GM19238 (cell line): ENCODE measurements around the gene WNT10A.

Source experiments
- DNase-seq: peaks from one replicate; pipeline ENCODE4 v3.0.0; 2011; ENCODE audit warnings: low spot score; ENCODE audit not compliant: insufficient read length

WNT10A gene

DNA sequence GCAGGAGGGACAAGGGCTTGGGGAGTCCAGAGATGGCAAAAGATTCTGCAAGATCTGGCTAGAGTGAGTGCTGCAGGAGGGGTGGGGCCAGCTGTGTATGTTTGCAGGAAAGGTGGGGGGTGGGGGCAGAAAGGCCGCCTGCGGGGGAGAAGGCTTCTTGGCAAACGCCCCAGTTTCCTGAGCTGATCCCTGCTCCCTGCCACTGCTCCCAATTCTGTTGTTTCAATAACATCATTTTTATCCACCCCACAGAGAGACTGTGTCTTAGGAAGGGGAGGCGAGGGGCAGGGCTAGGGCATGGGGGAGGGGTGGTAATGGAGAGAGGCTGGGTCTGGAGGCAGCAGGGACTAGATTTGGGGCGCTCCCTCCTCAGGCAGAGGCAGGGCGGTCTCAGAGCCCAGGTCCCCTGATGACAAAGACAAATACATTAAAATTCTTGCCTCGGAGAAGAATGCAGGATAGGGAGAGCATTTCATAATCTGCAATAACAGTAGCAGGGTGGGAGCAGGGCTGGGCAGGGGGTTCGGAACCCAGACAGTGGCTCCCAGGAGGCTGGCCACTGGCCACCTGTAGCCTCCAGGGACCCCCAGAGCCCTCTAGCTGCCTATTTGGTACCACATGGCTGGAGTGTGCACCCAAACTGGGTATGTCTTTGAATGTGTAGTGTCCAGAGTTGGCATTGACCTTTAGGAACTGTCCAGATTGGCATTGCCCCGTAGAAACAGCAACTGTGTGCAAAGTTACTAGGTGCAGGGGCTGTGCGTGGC, 23.1 kb upstream of the WNT10A start:
- DNase-seq: no peak

DNA sequence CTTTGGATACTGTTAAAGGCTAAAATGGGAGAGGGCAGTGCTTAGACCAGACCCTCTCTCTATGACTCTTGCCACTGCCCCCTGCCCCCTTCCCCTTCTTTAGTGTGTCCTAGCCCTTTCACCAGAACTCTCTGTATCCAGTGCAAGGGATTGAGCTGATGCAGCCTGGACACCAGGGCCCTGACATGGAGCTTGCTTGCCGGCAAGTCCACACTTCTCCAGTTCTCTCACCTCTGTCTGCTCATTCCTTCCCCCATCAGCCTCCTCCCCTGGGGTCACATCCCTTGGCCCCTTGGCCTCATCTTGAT, 22.6 kb upstream of the WNT10A start:
- no peak for DNase-seq

DNA sequence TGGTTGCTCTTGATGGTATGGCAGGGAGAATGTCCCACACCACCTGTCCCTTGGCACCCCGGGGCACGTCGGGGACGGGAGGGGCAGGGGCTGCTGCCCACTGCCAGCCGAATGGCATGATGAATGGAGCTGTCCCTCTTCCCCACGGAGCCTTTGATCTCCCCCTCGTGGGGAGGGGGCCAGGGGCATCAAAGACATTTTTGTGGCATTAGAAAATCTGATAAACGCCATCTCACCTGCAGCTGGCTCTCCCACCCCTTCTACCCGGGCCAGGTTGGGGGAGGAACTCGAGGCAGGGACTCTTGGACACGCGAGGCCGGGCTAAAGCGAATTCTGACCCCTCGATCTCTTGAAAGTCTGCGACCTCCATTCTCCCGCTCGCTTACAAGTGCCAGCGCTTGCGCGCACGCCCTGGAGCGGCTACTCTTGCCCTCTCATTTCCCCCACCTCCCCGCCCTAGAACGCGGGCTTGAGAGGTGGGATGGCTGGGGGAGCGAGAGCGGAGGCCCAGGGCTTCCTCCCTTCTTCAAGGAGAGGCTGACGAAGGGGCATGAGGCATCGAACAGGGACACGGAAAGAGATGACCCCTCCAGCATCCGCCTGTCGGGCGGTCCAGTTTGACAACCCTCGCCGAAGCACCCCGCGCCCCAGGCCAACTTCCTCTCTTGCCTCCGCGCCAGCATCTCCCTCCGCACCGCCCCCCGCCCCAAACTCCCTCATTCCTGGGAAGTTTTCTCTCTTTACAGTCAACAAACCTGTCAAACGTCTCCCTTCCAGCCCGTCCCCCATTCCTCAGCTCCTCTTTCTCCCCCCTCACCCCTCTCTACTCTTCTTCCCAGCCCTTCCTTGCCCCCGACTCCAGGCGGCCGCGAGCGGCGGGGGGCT, 21.7 kb upstream of the WNT10A start:
- no peak for DNase-seq

DNA sequence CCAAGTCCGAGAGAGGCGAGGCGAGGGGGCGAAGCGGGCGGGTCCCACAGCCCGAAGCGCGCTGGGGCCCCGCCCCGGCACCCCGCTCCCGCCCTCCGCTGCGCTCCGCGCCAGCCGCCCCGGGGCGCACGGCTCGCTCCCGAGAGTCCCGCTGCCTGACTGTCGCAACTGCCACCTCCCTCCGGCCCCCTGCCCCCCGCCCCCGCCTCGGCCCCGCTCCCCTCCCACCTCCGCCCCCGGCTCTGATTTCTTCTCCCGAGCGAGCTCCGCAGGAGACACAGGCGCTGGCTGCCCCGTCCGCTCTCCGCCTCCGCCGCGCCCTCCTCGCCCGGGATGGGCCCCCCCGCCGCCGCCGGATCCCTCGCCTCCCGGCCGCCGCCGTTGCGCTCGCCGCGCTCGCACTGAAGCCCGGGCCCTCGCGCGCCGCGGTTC, 21.1 kb upstream of the WNT10A start, which contains the start of gene WNT6:
TSS of gene WNT6 (plus strand) at position 250 of the 432 bp plus-strand sequence. CDS start 233 bp downstream, outside the sequence.
- DNase-seq: no peak

DNA sequence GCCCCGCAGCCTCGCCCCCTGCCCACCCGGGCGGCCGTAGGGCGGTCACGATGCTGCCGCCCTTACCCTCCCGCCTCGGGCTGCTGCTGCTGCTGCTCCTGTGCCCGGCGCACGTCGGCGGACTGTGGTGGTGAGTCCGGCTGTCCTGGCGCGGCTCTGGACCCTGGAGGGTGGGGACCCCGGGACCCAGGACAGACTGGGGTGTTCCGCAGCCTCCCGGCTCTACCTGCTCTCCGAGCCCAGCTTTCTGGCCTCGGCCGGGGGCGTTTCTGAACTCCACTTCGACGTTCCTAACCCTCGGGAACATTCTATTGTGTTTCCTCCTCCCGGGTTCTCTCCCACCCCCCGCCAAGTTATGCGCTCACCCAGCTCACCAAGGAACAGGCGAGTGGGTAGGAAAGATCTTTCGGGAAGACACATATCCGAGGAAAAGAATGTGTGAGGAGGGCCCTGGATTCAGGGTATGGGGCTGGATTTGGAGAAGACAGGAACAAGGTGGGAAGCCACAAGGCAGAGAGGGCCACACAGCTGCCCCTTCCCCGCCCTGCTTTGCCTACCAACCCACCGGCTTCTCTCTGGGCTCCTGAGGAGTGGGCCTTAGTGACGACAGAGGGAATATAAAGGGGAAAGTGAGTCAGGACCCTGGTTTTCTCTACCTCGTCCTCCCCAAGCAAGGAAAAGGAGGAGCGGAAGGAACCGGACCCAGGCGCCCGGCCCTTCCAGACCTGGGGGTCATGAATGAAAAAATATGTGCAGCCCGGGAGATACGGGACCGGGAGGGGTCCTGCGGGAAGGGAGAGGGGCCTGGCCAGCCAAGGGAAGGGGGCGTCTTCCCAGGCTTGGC, 20.4 kb upstream of the WNT10A start:
- no peak for DNase-seq

DNA sequence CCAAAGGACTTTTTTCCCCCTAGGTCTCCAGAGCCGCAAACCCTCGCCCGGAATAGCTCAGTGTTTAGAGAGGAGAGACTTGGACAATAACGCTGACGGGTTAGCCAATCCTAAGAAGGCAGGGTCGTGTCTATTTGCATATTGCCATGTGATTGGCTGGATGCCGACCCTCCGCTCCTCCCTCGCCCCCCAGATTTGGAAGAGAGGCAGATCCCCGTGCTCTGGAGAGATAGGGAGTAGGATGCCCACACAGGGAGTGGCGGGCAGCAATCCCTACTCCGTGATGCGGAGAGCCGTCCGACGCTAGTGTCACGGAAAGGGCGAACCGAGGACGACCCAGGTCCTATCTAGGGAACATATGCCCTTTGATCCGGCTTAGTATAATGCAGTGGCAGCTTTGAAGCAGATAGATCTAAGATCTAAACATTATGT, 19.7 kb upstream of the WNT10A start:
- no peak for DNase-seq

DNA sequence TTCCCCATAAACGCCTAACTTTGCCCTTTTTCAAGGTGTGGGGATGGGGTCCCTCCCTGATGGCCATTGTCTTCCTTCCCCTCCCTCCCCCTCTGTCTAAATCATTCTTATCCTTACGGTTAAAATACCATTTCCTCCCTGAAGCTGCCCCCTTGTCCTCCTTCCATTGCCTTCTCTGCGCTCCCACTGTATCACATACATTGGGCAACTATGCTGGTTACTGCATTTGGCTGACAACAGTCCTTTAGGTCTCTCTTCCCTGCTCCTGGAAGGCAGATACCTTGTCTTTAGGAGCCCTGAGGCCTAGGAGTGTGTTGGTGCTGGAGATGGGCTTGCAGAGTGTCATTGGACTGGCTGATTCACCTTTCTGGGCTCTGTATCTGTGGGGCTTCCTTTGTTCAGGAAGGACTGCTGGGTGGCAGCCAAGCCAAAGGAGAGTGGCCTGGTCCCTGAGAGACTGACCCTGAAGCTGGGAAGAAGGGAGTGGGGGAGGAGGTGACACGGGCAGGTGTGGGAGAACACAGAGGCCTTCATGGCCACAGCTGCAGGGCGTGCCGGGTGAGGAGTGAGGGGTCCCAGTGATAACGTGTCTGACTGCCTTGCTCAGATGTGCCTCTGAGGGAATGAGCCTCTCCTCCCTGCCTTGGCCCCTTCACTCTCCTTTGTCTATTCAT, 18.9 kb upstream of the WNT10A start:
- DNase-seq: no peak

DNA sequence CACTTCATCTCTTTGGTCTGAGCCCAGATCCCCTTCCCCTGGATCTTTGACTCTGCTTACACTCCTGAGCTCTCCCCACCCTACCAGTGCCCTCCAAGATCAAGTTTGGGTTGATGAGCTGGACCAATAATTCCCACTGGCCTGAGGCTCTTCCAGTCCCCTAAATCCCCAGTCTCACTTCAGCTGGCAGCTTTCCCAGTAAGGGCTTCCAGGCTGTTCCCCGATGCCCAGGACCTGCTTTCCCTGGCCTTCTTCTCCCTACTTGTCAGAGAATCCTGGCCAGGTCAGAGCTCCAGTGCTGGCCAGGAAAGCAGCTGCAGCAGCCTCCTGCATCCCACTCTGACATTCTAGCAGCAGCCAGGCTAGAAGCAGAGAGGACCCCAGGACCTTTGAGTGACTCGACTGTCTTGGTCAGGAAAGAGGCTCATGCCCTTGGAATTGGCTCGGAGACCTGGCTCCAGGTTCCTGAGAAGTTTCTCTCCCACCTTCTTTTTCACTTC, 17.6 kb upstream of the WNT10A start:
- DNase-seq: no peak

DNA sequence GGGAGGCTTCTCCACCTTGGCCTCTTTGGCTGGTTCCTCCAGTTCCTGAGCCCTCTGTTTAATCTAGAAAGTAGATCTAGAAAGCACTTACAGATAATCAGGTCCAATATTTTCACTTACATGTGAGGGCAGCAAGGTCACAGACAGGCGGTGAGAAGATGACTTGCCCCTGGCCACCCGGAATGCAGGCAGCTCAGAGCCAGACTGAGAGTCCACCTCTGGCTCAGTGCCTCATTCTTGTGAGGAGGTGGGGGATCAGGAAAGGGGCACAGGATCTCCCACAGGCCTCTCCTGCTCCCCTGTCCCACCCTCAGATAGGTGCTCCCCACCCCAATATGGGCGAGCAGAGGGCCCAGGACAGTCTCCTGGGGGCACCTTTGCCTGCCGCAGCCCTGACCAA, 15.3 kb upstream of the WNT10A start:
- DNase-seq: no peak

DNA sequence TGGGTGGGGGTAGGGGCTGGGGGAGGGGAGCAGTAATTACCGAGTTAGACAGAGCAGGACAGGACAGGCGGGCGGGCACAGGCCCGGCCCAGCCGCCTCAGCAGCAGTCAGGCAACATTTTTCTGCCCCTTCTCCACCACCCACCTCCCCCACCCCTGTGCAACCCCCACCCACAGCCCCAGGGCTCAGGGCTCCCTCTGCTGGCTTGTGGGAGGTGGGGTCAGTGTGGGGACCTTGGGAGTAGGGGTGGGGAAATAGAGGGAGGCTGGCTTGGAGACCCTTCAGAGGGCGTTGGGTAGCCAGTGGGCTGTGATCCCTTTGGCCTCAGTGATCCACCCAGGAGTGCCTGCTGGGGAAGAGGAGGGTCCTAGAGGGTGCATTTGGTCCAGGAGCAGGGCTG, 14.7 kb upstream of the WNT10A start:
- DNase-seq: no peak

DNA sequence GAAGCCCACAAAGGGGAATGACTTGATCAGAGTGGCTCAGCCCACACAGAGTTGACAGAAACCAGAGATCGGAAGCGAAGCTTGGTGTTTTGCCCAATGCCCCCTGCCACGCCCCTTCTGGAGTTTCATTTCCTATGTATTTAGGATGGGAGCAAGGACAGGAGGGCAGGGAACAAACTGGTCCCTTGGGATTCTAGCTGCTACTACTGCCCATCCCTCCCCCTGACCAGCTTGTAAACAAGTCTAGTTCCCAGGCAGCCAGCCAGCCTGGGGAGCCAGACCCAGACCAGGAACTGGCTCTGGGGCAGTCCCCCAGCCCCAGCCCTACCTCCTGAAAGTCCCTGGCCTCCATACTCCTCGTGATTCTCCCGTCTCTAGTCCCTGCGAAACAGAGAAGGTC, 12.8 kb upstream of the WNT10A start:
- no peak for DNase-seq

DNA sequence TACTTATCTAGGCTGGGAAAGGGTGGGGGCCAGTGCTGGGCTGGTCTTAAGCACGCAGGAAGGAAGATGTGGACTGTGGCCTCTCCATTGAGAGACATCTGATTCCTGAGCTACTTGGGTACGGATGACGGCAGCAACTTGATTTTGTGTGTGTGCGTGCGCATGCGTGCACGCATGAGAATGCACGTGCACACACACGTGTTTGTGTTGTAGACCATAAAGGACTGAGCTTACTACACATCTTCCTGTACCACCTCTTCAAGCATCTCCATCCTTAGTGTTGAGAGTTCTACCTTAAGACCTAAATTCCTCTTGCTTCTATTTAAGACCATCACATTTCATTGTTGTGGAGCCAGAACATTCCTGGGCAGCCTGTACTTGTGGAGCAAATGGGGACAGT, 11.6 kb upstream of the WNT10A start:
- DNase-seq: no peak

DNA sequence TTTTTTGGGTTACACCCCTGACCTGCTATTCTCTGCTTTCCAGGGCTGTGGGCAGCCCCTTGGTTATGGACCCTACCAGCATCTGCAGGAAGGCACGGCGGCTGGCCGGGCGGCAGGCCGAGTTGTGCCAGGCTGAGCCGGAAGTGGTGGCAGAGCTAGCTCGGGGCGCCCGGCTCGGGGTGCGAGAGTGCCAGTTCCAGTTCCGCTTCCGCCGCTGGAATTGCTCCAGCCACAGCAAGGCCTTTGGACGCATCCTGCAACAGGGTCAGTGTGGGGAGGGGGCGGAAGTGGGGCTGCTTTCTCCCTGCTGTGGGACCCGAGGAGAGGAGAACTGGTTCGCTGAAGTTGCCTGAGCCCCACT, 9.7 kb upstream of the WNT10A start:
- no peak for DNase-seq

DNA sequence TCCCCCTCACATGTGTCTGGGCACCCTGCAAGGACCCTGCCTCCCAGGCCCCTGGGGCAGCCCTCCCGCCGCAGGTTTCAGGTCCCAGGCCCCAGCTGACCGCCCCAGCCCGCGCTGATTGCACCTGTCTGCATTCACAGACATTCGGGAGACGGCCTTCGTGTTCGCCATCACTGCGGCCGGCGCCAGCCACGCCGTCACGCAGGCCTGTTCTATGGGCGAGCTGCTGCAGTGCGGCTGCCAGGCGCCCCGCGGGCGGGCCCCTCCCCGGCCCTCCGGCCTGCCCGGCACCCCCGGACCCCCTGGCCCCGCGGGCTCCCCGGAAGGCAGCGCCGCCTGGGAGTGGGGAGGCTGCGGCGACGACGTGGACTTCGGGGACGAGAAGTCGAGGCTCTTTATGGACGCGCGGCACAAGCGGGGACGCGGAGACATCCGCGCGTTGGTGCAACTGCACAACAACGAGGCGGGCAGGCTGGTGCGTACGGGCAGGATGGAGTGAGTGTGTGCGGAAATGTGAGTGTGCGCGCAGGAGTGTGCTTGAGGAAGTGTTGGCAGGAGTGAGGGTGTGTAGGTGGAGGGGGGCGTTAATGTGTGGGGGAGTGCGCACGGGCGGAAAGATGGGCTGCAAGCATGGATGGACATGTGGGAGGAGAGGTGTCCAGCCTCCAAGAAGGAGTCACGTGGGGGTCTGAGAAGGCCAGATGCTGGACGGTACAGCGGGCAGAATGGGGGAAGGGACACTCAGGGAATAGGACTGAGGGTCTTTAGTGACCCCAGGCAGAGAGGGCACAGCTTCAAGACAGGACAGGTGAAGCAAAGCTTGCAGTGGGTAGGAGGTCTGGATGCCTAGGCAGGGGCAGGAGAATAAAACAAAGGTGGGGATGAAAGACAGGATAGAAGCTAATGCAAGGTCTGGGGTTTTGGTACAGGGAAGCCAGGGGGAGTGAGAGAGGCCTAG, 9.0 kb upstream of the WNT10A start:
- no peak for DNase-seq

DNA sequence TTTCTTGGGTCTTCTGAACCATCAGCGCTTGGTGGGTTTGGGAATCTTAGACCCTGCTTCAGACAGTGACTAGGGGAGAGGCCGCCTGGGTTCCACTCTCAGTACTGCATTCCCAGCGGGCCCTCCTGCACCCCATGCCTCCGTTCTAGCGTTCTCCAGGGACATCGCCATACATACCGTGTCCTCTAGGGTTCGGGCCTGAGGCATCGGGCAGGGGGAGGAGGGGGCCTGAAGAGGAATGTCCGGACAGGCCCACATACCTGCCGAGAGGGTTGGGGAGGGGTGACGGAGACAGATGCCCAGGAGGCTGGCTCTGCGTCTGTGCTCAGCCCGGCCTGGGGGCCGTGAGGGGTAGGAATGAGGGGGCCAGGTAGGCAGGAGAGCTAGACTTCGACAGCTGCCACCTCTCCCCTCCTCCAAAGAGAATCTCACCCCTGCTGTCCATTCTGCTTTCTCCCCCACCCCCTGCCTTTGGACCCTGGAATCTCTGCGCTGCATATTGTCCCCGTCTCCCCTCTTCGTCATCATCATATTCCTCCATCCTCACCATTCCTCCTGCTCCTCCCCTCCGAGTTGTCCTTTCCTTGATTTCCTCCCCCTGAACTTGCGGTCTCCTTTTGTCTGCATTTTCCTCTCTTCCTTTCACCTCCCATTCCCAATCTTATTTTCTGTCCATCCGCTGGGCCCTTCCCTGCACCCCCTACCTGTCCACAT, 7.8 kb upstream of the WNT10A start:
- no peak for DNase-seq

DNA sequence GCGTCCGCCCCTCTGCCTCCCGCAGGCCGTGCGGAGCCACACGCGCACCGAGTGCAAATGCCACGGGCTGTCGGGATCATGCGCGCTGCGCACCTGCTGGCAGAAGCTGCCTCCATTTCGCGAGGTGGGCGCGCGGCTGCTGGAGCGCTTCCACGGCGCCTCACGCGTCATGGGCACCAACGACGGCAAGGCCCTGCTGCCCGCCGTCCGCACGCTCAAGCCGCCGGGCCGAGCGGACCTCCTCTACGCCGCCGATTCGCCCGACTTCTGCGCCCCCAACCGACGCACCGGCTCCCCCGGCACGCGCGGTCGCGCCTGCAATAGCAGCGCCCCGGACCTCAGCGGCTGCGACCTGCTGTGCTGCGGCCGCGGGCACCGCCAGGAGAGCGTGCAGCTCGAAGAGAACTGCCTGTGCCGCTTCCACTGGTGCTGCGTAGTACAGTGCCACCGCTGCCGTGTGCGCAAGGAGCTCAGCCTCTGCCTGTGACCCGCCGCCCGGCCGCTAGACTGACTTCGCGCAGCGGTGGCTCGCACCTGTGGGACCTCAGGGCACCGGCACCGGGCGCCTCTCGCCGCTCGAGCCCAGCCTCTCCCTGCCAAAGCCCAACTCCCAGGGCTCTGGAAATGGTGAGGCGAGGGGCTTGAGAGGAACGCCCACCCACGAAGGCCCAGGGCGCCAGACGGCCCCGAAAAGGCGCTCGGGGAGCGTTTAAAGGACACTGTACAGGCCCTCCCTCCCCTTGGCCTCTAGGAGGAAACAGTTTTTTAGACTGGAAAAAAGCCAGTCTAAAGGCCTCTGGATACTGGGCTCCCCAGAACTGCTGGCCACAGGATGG, 7.1 kb upstream of the WNT10A start:
- DNase-seq: no peak

DNA sequence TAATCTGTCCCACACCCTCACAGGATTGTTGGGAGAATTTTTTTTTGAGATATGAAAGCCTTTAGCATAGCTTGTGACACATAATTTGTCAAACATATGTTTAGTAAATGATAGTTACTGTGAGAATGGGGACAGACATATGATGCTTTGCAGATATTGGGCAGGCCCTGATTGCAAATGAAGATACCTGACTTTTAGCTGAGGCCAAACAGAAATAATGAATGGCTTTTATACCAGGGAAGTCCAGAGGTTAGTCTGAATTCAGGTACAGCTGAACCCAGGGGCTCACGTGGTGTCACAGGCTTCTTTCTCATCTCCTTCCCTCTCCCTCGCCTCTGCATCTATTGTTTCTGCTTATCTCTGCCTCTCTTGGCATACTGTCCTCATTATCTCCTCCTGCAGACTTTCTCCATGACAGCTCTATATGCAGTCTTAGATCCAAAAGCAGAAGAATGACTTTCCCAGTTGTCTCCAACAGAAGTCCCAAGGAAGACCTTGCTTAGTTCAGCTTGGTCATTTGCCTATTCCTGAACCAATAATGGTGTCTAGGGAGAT, 4.9 kb upstream of the WNT10A start:
- DNase-seq: no peak

DNA sequence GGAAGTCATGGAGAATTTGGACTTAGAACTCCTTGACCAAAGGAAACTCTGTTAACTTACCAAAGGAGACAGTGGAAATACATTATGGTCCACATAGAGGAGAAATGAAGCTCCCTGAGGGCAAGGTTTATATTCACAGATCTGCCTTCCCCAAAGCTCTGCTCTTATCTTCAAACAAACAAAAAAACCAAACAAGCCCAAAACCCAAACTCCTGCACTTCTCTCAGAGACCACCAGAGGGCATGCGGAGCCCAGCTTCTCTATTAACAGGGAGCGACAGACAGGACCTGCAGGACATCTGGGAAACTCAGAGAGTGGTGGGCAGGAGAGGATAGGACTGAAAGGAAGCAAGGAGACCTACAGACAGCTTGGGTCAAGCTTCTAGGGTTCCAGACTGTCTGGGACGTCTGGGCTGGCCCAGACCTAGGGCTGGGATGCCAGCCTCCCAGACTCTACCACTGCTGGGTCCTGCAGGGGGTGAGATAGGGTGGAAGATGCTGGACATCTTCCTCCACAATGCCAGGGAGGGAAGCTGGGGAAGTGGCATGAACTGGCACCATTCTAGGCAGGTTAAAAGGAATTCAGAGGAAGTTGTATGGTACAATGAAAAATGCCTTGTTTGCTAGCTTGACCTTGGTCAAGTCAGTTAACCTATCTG, 4.0 kb upstream of the WNT10A start:
- DNase-seq: no peak
